GM13976 (cell line): ENCODE results near the gene DEFB131B.
A peak's percentile ranks its signal among the peaks of the same experiment; 100 is the strongest.

Source experiments
- DNase-seq: peaks from one replicate; pipeline ENCODE4 v3.0.0; 2012; ENCODE audit warnings: low spot score
- CTCF ChIP-seq: IDR thresholded peaks from 2 replicates; pipeline ENCODE4 v1.5.1; 2012; ENCODE audit warnings: borderline replicate concordance, mild to moderate bottlenecking; ENCODE audit not compliant: insufficient read depth; ENCODE audit errors: extremely low read depth, missing control alignments, control extremely low read depth
- in situ Hi-C: fragments of 300-500 bp; cut with MboI; formaldehyde crosslinking; loops from one replicate; pipeline ENCODE4 v1.12.0; 2022; ENCODE audit warnings: low sequenced_read_pairs, mixed read lengths, inconsistent platforms; ENCODE audit not compliant: unreplicated experiment

The DEFB131B gene

GRCh38 chr11:71914617-71915189 lies 36.5 kb downstream of the DEFB131B start:
- in situ Hi-C loops, result no loop called here
- no peak for DNase-seq
- TF ChIP-seq CTCF, result no peak

GRCh38 chr11:71917646-71918140 lies 39.4 kb downstream of the DEFB131B start:
- in situ Hi-C loops, result no loop called here
- no peak for DNase-seq
- no peak for TF ChIP-seq CTCF

- no peak for TF ChIP-seq CTCF
- in situ Hi-C loops, result no loop called here
- DNase-seq, result peak; percentile 83
Measured at GRCh38 chr11:71927820-71928736, 49.8 kb downstream of the DEFB131B start, which contains the start of gene XNDC1N. XNDC1N (minus strand) TSS chr11:71928594; CDS start chr11:71923353, 5,241 bp downstream.

GRCh38 chr11:71928737-71929443 lies 50.6 kb downstream of the DEFB131B start, which contains the start of gene RNF121:
RNF121 (plus strand) TSS chr11:71929046; CDS start chr11:71929062, 16 bp downstream.
- in situ Hi-C loops, result no loop called here
- TF ChIP-seq CTCF, result no peak

GRCh38 chr11:71929491-71929890 lies 51.2 kb downstream of the DEFB131B start:
- in situ Hi-C loops, result no loop called here
- DNase-seq, result no peak
- TF ChIP-seq CTCF, result no peak

More at GRCh38 chr11:71928737-71929443, 50.6 kb downstream of the DEFB131B start, which contains the start of gene RNF121:
- peak; percentile 93 for DNase-seq
